ENCODE measurements around the gene PRR18.

GRCh38 chr6:166274739-166275370 is 33.3 kb downstream of the PRR18 start:
- no peak for TF ChIP-seq POLR2A (IDR thresholded peaks at IDR 0.05; ENCODE audit: low read depth, low read length)
- no peak for TF ChIP-seq TAF1 (IDR thresholded peaks at IDR 0.05; ENCODE audit: borderline replicate concordance, low read depth, low read length)
- no peak for TF ChIP-seq POLR2AphosphoS5 (IDR thresholded peaks at IDR 0.05; ENCODE audit: low read depth, low read length)

All from GM12892 (cell line).